ENCODE results near the gene MROH9.

GRCh38 chr1:170927955-170928840 lies 7.1 kb upstream of the MROH9 start:
- no peak for TF ChIP-seq ZNF701 (tag by site-specific recombination; IDR thresholded peaks at IDR 0.05)
- TF ChIP-seq ZNF791 (tag by site-specific recombination; IDR thresholded peaks at IDR 0.05) = no peak
- TF ChIP-seq, protein P1, sequence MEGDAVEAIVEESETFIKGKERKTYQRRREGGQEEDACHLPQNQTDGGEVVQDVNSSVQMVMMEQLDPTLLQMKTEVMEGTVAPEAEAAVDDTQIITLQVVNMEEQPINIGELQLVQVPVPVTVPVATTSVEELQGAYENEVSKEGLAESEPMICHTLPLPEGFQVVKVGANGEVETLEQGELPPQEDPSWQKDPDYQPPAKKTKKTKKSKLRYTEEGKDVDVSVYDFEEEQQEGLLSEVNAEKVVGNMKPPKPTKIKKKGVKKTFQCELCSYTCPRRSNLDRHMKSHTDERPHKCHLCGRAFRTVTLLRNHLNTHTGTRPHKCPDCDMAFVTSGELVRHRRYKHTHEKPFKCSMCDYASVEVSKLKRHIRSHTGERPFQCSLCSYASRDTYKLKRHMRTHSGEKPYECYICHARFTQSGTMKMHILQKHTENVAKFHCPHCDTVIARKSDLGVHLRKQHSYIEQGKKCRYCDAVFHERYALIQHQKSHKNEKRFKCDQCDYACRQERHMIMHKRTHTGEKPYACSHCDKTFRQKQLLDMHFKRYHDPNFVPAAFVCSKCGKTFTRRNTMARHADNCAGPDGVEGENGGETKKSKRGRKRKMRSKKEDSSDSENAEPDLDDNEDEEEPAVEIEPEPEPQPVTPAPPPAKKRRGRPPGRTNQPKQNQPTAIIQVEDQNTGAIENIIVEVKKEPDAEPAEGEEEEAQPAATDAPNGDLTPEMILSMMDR (tag by site-specific recombination; IDR thresholded peaks at IDR 0.05) = no peak
- TF ChIP-seq, protein P2, sequence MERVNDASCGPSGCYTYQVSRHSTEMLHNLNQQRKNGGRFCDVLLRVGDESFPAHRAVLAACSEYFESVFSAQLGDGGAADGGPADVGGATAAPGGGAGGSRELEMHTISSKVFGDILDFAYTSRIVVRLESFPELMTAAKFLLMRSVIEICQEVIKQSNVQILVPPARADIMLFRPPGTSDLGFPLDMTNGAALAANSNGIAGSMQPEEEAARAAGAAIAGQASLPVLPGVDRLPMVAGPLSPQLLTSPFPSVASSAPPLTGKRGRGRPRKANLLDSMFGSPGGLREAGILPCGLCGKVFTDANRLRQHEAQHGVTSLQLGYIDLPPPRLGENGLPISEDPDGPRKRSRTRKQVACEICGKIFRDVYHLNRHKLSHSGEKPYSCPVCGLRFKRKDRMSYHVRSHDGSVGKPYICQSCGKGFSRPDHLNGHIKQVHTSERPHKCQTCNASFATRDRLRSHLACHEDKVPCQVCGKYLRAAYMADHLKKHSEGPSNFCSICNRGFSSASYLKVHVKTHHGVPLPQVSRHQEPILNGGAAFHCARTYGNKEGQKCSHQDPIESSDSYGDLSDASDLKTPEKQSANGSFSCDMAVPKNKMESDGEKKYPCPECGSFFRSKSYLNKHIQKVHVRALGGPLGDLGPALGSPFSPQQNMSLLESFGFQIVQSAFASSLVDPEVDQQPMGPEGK (tag by site-specific recombination; IDR thresholded peaks at IDR 0.05) = no peak
- TF ChIP-seq SETDB1 (IDR thresholded peaks at IDR 0.05; ENCODE audit: insufficient read length, low read length) = no peak
- TF ChIP-seq, protein P3, sequence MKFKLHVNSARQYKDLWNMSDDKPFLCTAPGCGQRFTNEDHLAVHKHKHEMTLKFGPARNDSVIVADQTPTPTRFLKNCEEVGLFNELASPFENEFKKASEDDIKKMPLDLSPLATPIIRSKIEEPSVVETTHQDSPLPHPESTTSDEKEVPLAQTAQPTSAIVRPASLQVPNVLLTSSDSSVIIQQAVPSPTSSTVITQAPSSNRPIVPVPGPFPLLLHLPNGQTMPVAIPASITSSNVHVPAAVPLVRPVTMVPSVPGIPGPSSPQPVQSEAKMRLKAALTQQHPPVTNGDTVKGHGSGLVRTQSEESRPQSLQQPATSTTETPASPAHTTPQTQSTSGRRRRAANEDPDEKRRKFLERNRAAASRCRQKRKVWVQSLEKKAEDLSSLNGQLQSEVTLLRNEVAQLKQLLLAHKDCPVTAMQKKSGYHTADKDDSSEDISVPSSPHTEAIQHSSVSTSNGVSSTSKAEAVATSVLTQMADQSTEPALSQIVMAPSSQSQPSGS (tag by site-specific recombination; IDR thresholded peaks at IDR 0.05; ENCODE audit: low read depth) = no peak
- TF ChIP-seq ZNF707 (tag by site-specific recombination; IDR thresholded peaks at IDR 0.05) = no peak
- TF ChIP-seq, protein P4, sequence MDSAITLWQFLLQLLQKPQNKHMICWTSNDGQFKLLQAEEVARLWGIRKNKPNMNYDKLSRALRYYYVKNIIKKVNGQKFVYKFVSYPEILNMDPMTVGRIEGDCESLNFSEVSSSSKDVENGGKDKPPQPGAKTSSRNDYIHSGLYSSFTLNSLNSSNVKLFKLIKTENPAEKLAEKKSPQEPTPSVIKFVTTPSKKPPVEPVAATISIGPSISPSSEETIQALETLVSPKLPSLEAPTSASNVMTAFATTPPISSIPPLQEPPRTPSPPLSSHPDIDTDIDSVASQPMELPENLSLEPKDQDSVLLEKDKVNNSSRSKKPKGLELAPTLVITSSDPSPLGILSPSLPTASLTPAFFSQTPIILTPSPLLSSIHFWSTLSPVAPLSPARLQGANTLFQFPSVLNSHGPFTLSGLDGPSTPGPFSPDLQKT (IDR thresholded peaks at IDR 0.05; ENCODE audit: borderline replicate concordance, low read depth, low read length) = no peak
- no peak for TF ChIP-seq TRIM28 (IDR thresholded peaks at IDR 0.05; ENCODE audit: borderline replicate concordance, low read length)
- TF ChIP-seq ZNF24 (tag by site-specific recombination; IDR thresholded peaks at IDR 0.05) = no peak

Measured in HEK293 (cell line).